Activated CD8-positive, alpha-beta T cell treated with anti-CD3 and anti-CD28 coated beads for 36 hours (primary cell): ENCODE data around the gene PCDHGB7. TPM values are rescaled to one million over a fixed set of nuclear protein-coding genes. Genes with fewer than 3 reads are reported as not detected.
"Not testable (repeated sequence)": the region's sequence is repeated elsewhere in the genome, so short reads cannot be mapped to it uniquely, and the experiment has no call there.

ENCODE experiments used
- ATAC-seq: fragments of 200-7000 bp; cut with Tn5 transposase; one replicate; pipeline ENCODE4 v1.10.0; 2021; ENCODE audit warnings: mild to moderate bottlenecking, moderate library complexity
- CTCF ChIA-PET: fragments of 350-600 bp; sonication (Branson Sonifier 250); formaldehyde crosslinking; loops from one replicate; lab custom pipeline; 2021; ENCODE audit warnings: antibody characterized with exemption; lab: Charles Lee
- POLR2A ChIA-PET: fragments of 350-600 bp; sonication (Branson Sonifier 250); formaldehyde crosslinking; loops from one replicate; lab custom pipeline; 2021; ENCODE audit warnings: antibody characterized with exemption; lab: Charles Lee
- DNase-seq: peaks from one replicate; pipeline ENCODE4 v3.0.0-alpha.2; 2020
- H3K27ac Mint-ChIP-seq: one replicate; pipeline ENCODE4 v1.8.0; 2021; ENCODE audit warnings: mild to moderate bottlenecking, mixed read lengths
- H3K27me3 Mint-ChIP-seq: one replicate; pipeline ENCODE4 v1.8.0; 2021; ENCODE audit warnings: mixed read lengths
- H3K36me3 Mint-ChIP-seq: one replicate; pipeline ENCODE4 v1.8.0; 2021; ENCODE audit warnings: low read depth, mixed read lengths
- H3K4me1 Mint-ChIP-seq: one replicate; pipeline ENCODE4 v1.8.0; 2021; ENCODE audit warnings: low read depth, mixed read lengths
- H3K4me3 Mint-ChIP-seq: one replicate; pipeline ENCODE4 v1.8.0; 2021; ENCODE audit warnings: mild to moderate bottlenecking, moderate library complexity, mixed read lengths
- H3K9me3 Mint-ChIP-seq: one replicate; pipeline ENCODE4 v1.8.0; 2021; ENCODE audit warnings: mixed read lengths
- CTCF ChIP-seq: fragments of 200-600 bp; IDR thresholded peaks from one replicate; pipeline ENCODE4 v1.8.0; 2022; ENCODE audit warnings: antibody characterized with exemption, mild to moderate bottlenecking
- intact Hi-C: fragments of 100-400 bp; cut with micrococcal nuclease; formaldehyde crosslinking; loops from one replicate; pipeline ENCODE4 v1.10.0; 2022
- total RNA-seq, 2 experiments: library from RNA; stranded (reverse); gene quantifications; one replicate each; pipeline ENCODE4 v1.2.3, GENCODE V29; 2021

PCDHGB7 gene
- total RNA-seq, 2 experiments from 2014 or later: not detected

- ATAC-seq (no peak), DNase-seq (no peak)
- no peak overlapping the region for H3K4me3 Mint-ChIP-seq
- peaks cover 30% of the 10 kb centered on the region for H3K9me3 Mint-ChIP-seq
- peaks cover 60% of the 10 kb centered on the region for H3K27me3 Mint-ChIP-seq
- POLR2A ChIA-PET: no interaction called here
- intact Hi-C loops: no loop called here
- H3K36me3 Mint-ChIP-seq: peaks cover 24% of the 10 kb centered on the region
- no peak for TF ChIP-seq CTCF
- H3K27ac Mint-ChIP-seq: no peak overlapping the region
- CTCF ChIA-PET: interaction anchor here (0.9 to 1.5 kb wide), 12 partner anchors 15 to 189 kb away, joined by 3 to 7 read pairs (median 3); partner anchors contain the start of genes PCDHGA10, PCDHGA11, PCDHGA12 and TAF7
- H3K4me1 Mint-ChIP-seq: peaks cover 2% of the 10 kb centered on the region
Observed at GRCh38 chr5:141374627-141375026, 42.9 kb upstream of the PCDHGB7 start.

GRCh38 chr5:141375444-141376155 lies 41.9 kb upstream of the PCDHGB7 start:
- DNase-seq, H3K4me3 Mint-ChIP-seq, H3K27ac Mint-ChIP-seq, POLR2A ChIA-PET, H3K4me1 Mint-ChIP-seq, ATAC-seq, intact Hi-C loops: not testable (repeated sequence)
- CTCF ChIA-PET: interaction anchor here (1.4 to 1.5 kb wide), 2 partner anchors 139 to 188 kb away, joined by 3 to 5 read pairs; no protein-coding TSS in a partner anchor
- Mint-ChIP-seq H3K36me3 (peaks cover 24% of the 10 kb centered on the region), H3K27me3 (peaks cover 55% of the 10 kb centered on the region), H3K9me3 (peaks cover 30% of the 10 kb centered on the region)

GRCh38 chr5:141382469-141383294 lies 34.8 kb upstream of the PCDHGB7 start, which contains the start of gene PCDHGA7:
PCDHGA7 (plus strand) TSS chr5:141382742; CDS start chr5:141382900, 158 bp downstream.
- peaks cover 7% of the 10 kb centered on the region for H3K36me3 Mint-ChIP-seq
- POLR2A ChIA-PET: no interaction called here
- no peak for TF ChIP-seq CTCF
- no peak within 1 kb of the TSS for H3K27ac Mint-ChIP-seq
- ATAC-seq (no peak), DNase-seq (no peak)
- H3K4me1 Mint-ChIP-seq: no peaks in the 10 kb centered on the region
- intact Hi-C loops: no loop called here
- H3K27me3 Mint-ChIP-seq: peaks cover 60% of the 10 kb centered on the region
- no peak within 1 kb of the TSS for H3K4me3 Mint-ChIP-seq
- H3K9me3 Mint-ChIP-seq: peaks cover 20% of the 10 kb centered on the region
- CTCF ChIA-PET: interaction anchor here (0.8 kb wide), 1 partner anchor 14 kb away, joined by 3 read pairs; no protein-coding TSS in a partner anchor

- peaks cover 22% of the 10 kb centered on the region for H3K9me3 Mint-ChIP-seq
- H3K27ac Mint-ChIP-seq: no peak overlapping the region
- peaks cover 7% of the 10 kb centered on the region for H3K36me3 Mint-ChIP-seq
- no peak for TF ChIP-seq CTCF
- H3K4me3 Mint-ChIP-seq: no peak overlapping the region
- POLR2A ChIA-PET: no interaction called here
- intact Hi-C loops: no loop called here
- peaks cover 62% of the 10 kb centered on the region for H3K27me3 Mint-ChIP-seq
- CTCF ChIA-PET: interaction anchor here (0.8 kb wide), 1 partner anchor 13 kb away, joined by 3 read pairs; no protein-coding TSS in a partner anchor
- ATAC-seq: no peak
- H3K4me1 Mint-ChIP-seq: no peaks in the 10 kb centered on the region
- no peak for DNase-seq
Observed at GRCh38 chr5:141383345-141383744, 34.1 kb upstream of the PCDHGB7 start.

GRCh38 chr5:141384471-141385267 lies 32.8 kb upstream of the PCDHGB7 start:
- peaks cover 68% of the 10 kb centered on the region for H3K27me3 Mint-ChIP-seq
- H3K36me3 Mint-ChIP-seq: peaks cover 11% of the 10 kb centered on the region
- H3K4me3 Mint-ChIP-seq: no peak overlapping the region
- DNase-seq (no peak), ATAC-seq (no peak)
- no peak for TF ChIP-seq CTCF
- peaks cover 31% of the 10 kb centered on the region for H3K9me3 Mint-ChIP-seq
- intact Hi-C loops: no loop called here
- no peak overlapping the region for H3K27ac Mint-ChIP-seq
- ChIA-PET CTCF (no interaction called here), POLR2A (no interaction called here)
- peaks cover 2% of the 10 kb centered on the region for H3K4me1 Mint-ChIP-seq

GRCh38 chr5:141387557-141388311 lies 29.7 kb upstream of the PCDHGB7 start, which contains the start of gene PCDHGB4:
PCDHGB4 (plus strand) TSS chr5:141387698; CDS start chr5:141387885, 187 bp downstream.
- Mint-ChIP-seq H3K27me3 (peaks cover 67% of the 10 kb centered on the region), H3K9me3 (peaks cover 39% of the 10 kb centered on the region), H3K36me3 (peaks cover 16% of the 10 kb centered on the region)
- H3K27ac Mint-ChIP-seq, H3K4me3 Mint-ChIP-seq, H3K4me1 Mint-ChIP-seq, intact Hi-C loops: not testable (repeated sequence)
- ATAC-seq (peak; percentile 69), DNase-seq (peak; percentile 30)
- CTCF ChIA-PET: interaction anchor here (0.8 to 1.5 kb wide), 8 partner anchors 9 to 170 kb away, joined by 3 to 5 read pairs (median 4); partner anchors contain the start of genes PCDHGA12, PCDHGB3 and PCDHGB5
- POLR2A ChIA-PET: interaction anchor here (0.7 kb wide), 1 partner anchor 591 kb away, joined by 3 read pairs; no protein-coding TSS in a partner anchor
